PC-9 (cell line): ENCODE measurements around the gene SLC9A9. TPM values are rescaled to one million over a fixed set of nuclear protein-coding genes. Genes with fewer than 3 reads are reported as not detected.

Experiments used
- BruUV-seq: library from RNA; stranded (reverse); fragments of 400-500 nt; replicated peaks from 2 replicates; lab custom pipeline; 2021; lab: Mats Ljungman, UMichigan
- CTCF ChIA-PET: fragments of 300-600 bp; sonication (Branson Sonifier 250); formaldehyde crosslinking; loops from one replicate; lab custom pipeline; 2022; ENCODE audit warnings: antibody characterized with exemption; lab: Charles Lee
- POLR2A ChIA-PET: fragments of 300-600 bp; sonication (Branson Sonifier 250); formaldehyde crosslinking; loops from one replicate; lab custom pipeline; 2022; ENCODE audit warnings: antibody characterized with exemption; ENCODE audit not compliant: unreplicated experiment; lab: Charles Lee
- DNase-seq, 2 experiments: peaks; one replicate each; pipeline versions ENCODE4 v3.0.0 to v3.0.0-alpha.2; 2015 to 2022; ENCODE audit warnings: mixed read lengths in 1 of 2
- H2AFZ ChIP-seq: fragments of 200-600 bp; sonication (generic); 2 replicates; pipeline ENCODE4 v1.8.1; 2017; ENCODE audit warnings: antibody characterized with exemption
- H3F3A ChIP-seq: fragments of 200-600 bp; sonication (generic); 2 replicates; pipeline ENCODE4 v1.8.1; 2017; ENCODE audit warnings: antibody characterized with exemption, mild to moderate bottlenecking, low read depth; ENCODE audit not compliant: insufficient read depth
- H3K27ac ChIP-seq: fragments of 200-600 bp; sonication (generic); 2 replicates; pipeline ENCODE4 v1.6.1; 2016; ENCODE audit warnings: mixed run types
- H3K27me3 ChIP-seq: fragments of 200-600 bp; sonication (generic); 2 replicates; pipeline ENCODE4 v1.6.1; 2016; ENCODE audit warnings: low read depth, mixed run types; ENCODE audit not compliant: insufficient read depth
- H3K36me3 ChIP-seq: fragments of 200-600 bp; sonication (generic); 2 replicates; pipeline ENCODE4 v1.6.1; 2016; ENCODE audit warnings: low read depth, mixed run types
- H3K4me1 ChIP-seq: fragments of 200-600 bp; sonication (generic); replicated peaks from 2 replicates; pipeline ENCODE4 v1.6.1; 2016; ENCODE audit warnings: mixed run types; ENCODE audit not compliant: insufficient read depth
- H3K4me2 ChIP-seq: fragments of 200-600 bp; sonication (generic); 2 replicates; pipeline ENCODE4 v1.6.1; 2017; ENCODE audit warnings: mixed run types
- H3K4me3 ChIP-seq: fragments of 200-600 bp; sonication (generic); 2 replicates; pipeline ENCODE4 v1.6.1; 2016; ENCODE audit warnings: mixed run types
- H3K79me2 ChIP-seq: fragments of 200-600 bp; sonication (generic); 2 replicates; pipeline ENCODE4 v1.6.1; 2017; ENCODE audit warnings: low read depth, mixed run types
- H3K9me2 ChIP-seq: fragments of 200-600 bp; sonication (generic); 2 replicates; pipeline ENCODE4 v1.8.1; 2017; ENCODE audit warnings: mild to moderate bottlenecking; ENCODE audit not compliant: insufficient read depth
- H3K9me3 ChIP-seq: fragments of 200-600 bp; sonication (generic); 2 replicates; pipeline ENCODE4 v1.8.1; 2016; ENCODE audit warnings: low read depth; ENCODE audit not compliant: insufficient read depth
- H4K20me1 ChIP-seq: fragments of 200-600 bp; sonication (generic); 2 replicates; pipeline ENCODE4 v1.8.1; 2017; ENCODE audit not compliant: insufficient read depth
- CTCF ChIP-seq: fragments of 200-600 bp; sonication (generic); conservative IDR thresholded peaks from 2 replicates; pipeline ENCODE4 v1.6.1; 2017; ENCODE audit warnings: mixed run types, antibody characterized with exemption, mild to moderate bottlenecking, moderate library complexity
- EZH2 ChIP-seq: fragments of 200-600 bp; sonication (generic); IDR thresholded peaks from 2 replicates; pipeline ENCODE4 v1.8.0; 2017; ENCODE audit warnings: antibody characterized with exemption, low read depth
- intact Hi-C: fragments of 100-400 bp; cut with micrococcal nuclease; formaldehyde crosslinking; loops from one replicate; pipeline ENCODE4 v1.10.0; 2022; ENCODE audit not compliant: unreplicated experiment
- total RNA-seq: library from RNA; stranded (reverse); gene quantifications from 2 replicates; pipeline ENCODE4 v1.2.3, GENCODE V29; 2021

Gene SLC9A9
- total RNA-seq, 1 experiment from 2014 or later, result 1.7 TPM

DNA sequence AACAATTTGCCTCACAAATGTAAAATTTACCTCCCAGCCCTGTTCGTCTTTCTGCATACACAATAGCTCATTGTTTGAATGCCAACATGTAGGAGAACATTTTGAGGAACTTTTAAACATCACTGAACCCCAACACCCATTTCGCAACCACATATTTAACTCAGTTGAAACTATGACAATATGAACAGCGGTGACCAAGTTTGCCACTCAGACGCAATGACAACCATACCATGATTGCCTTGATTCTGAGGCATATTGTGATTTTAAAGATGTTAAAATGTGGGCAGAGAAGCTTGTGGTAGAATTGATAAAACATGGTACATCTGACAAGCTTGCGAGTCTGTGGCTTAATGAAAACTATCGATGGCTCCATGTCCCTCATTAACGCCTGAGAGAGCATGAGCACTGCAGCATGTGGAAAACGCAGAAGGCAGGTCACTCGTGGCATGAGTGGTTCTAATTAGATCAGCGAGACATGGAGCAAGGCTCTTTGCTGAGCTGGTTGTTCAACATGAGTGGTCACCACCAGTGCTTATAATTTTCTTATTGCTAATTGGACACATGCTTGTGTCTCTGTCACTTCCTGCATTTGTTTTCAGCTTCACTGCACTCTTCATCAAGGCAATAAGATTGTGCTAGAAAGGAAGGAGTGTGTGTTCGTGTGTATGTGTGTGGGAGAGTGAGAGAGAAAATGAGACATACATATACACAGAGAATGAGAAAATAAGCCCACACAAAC, 611.9 kb downstream of the SLC9A9 start:
- Histone ChIP-seq H3K4me2 (no peak overlapping the region), H3K27me3 (no peaks in the 10 kb centered on the region), H3K79me2 (no peaks in the 10 kb centered on the region), H3F3A (no peaks in the 10 kb centered on the region), H3K27ac (no peak overlapping the region), H3K9me2 (no peaks in the 10 kb centered on the region), H3K4me1 (no peaks in the 10 kb centered on the region), H3K4me3 (no peak overlapping the region), H4K20me1 (no peaks in the 10 kb centered on the region), H2AFZ (no peak overlapping the region), H3K36me3 (no peaks in the 10 kb centered on the region), H3K9me3 (no peaks in the 10 kb centered on the region)
- intact Hi-C loops, result no loop called here
- ChIA-PET POLR2A (no interaction called here), CTCF (no interaction called here)
- TF ChIP-seq CTCF, result no peak
- TF ChIP-seq EZH2, result no peak
- BruUV-seq, result no TSS peak
- DNase-seq, result no peak

DNA sequence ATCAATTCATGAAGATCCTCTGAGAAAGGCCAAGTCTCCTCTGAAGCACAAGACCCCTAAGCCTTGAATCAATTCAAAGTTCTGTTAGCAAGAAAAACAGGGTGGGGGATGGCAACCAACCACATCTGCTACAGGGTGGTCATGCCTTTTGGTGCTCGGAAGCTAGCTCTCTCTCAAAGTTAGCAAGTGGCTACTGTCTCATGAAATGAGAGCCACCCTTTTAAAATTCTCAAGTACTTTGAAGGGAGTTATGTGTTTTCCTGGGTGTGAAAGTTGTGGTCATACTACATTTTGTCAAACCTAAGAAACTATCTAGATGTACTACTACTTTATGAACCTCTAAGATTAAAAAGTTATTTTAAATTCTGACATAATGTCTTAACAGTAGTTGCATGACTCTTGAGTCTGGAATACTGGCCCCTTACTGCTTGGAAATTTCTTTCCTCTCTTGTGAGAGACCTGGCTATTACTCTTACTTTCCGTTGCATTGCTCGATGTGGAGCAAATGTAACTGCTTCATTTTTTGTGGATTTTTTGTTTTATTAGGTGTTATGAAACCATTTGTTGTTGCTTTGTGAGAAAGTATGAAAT, 612.6 kb downstream of the SLC9A9 start:
- H3K36me3 ChIP-seq, result no peaks in the 10 kb centered on the region
- DNase-seq, result no peak
- intact Hi-C loops, result no loop called here
- no peak overlapping the region for H3K27ac ChIP-seq
- H3K9me3 ChIP-seq, result no peaks in the 10 kb centered on the region
- ChIA-PET CTCF (no interaction called here), POLR2A (no interaction called here)
- no peaks in the 10 kb centered on the region for H3K27me3 ChIP-seq
- H3K4me3 ChIP-seq, result no peak overlapping the region
- no peaks in the 10 kb centered on the region for H3K4me1 ChIP-seq
- no peaks in the 10 kb centered on the region for H4K20me1 ChIP-seq
- no peaks in the 10 kb centered on the region for H3F3A ChIP-seq
- TF ChIP-seq CTCF (no peak), EZH2 (no peak)
- H3K4me2 ChIP-seq, result no peak overlapping the region
- no peaks in the 10 kb centered on the region for H3K9me2 ChIP-seq
- no TSS peak for BruUV-seq
- H2AFZ ChIP-seq, result no peak overlapping the region
- H3K79me2 ChIP-seq, result no peaks in the 10 kb centered on the region

GRCh38 chr3:143234526-143234925, 613.7 kb downstream of the SLC9A9 start:
- intact Hi-C loops, result no loop called here
- BruUV-seq, result no TSS peak
- H3K4me3 ChIP-seq, result no peak overlapping the region
- CTCF ChIA-PET, result no interaction called here
- H3K79me2 ChIP-seq, result no peaks in the 10 kb centered on the region
- no peaks in the 10 kb centered on the region for H3K9me3 ChIP-seq
- no peak overlapping the region for H3K27ac ChIP-seq
- no peaks in the 10 kb centered on the region for H3K27me3 ChIP-seq
- H4K20me1 ChIP-seq, result no peaks in the 10 kb centered on the region
- H3K9me2 ChIP-seq, result no peaks in the 10 kb centered on the region
- no peaks in the 10 kb centered on the region for H3F3A ChIP-seq
- POLR2A ChIA-PET, result no interaction called here
- H3K36me3 ChIP-seq, result no peaks in the 10 kb centered on the region
- DNase-seq, result no peak
- H3K4me1 ChIP-seq, result no peaks in the 10 kb centered on the region
- TF ChIP-seq EZH2, result no peak
- no peak for TF ChIP-seq CTCF
- H2AFZ ChIP-seq, result no peak overlapping the region
- no peak overlapping the region for H3K4me2 ChIP-seq
